Measurements from ENCODE around the gene HTD2.
"Not testable (repeated sequence)": the region's sequence is repeated elsewhere in the genome, so short reads cannot be mapped to it uniquely, and the experiment has no call there.

The HTD2 gene

DNA sequence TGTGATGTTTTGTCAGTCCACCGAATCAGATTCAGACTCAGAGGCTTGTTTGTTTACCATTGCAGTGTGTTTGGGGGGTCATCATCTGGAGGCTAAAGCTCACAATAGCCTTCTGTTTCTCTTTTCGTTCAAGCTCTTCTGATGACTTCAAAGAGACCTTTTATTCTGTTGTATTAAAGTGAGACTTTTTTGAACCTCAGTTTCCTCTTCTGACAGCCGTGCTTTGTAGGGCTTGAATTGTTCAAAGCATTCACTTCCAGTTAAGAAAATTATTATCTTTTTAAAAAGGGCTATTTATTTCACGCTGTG is 27.6 kb downstream of the HTD2 start:
- peak overlapping the region; percentile 92 for H3K4me3 Mint-ChIP-seq
- H3K27me3 Mint-ChIP-seq (ENCODE audit: low read depth, poor library complexity): peaks cover 10% of the 10 kb centered on the region
- TF ChIP-seq, protein P1, sequence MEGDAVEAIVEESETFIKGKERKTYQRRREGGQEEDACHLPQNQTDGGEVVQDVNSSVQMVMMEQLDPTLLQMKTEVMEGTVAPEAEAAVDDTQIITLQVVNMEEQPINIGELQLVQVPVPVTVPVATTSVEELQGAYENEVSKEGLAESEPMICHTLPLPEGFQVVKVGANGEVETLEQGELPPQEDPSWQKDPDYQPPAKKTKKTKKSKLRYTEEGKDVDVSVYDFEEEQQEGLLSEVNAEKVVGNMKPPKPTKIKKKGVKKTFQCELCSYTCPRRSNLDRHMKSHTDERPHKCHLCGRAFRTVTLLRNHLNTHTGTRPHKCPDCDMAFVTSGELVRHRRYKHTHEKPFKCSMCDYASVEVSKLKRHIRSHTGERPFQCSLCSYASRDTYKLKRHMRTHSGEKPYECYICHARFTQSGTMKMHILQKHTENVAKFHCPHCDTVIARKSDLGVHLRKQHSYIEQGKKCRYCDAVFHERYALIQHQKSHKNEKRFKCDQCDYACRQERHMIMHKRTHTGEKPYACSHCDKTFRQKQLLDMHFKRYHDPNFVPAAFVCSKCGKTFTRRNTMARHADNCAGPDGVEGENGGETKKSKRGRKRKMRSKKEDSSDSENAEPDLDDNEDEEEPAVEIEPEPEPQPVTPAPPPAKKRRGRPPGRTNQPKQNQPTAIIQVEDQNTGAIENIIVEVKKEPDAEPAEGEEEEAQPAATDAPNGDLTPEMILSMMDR (IDR thresholded peaks at IDR 0.05): no peak
- H3K9me3 Mint-ChIP-seq: no peaks in the 10 kb centered on the region
- DNase-seq: no peak
- peaks cover 44% of the 10 kb centered on the region for H3K4me1 Mint-ChIP-seq
- H3K27ac Mint-ChIP-seq: no peak overlapping the region
- peaks cover 3% of the 10 kb centered on the region for H3K36me3 Mint-ChIP-seq (ENCODE audit: low read depth)

DNA sequence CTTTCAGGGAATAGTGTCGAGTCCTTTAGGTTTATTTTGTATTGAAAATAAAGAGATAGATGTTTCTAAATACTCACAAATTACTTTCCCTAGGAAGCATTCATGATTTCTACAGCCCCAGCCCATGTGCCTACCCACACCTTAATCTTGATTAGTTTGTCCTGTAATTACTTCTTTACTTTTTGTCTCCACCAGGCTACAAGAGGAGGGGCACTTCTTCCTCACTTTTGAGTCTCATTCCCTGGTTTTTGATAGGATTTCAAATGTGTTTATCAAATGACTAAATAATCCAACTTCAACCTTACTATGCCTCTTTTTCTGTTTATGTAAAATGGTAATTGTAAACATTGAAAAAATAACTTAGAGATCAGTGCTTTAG is 28.2 kb downstream of the HTD2 start:
- peaks cover 43% of the 10 kb centered on the region for H3K4me1 Mint-ChIP-seq
- no peaks in the 10 kb centered on the region for H3K9me3 Mint-ChIP-seq
- peak overlapping the region; percentile 58 for H3K4me3 Mint-ChIP-seq
- peaks cover 9% of the 10 kb centered on the region for H3K27me3 Mint-ChIP-seq (ENCODE audit: low read depth, poor library complexity)
- no peak for DNase-seq
- TF ChIP-seq, protein P1 (IDR thresholded peaks at IDR 0.05): no peak
- H3K36me3 Mint-ChIP-seq (ENCODE audit: low read depth): peaks cover 6% of the 10 kb centered on the region
- no peak overlapping the region for H3K27ac Mint-ChIP-seq

DNA sequence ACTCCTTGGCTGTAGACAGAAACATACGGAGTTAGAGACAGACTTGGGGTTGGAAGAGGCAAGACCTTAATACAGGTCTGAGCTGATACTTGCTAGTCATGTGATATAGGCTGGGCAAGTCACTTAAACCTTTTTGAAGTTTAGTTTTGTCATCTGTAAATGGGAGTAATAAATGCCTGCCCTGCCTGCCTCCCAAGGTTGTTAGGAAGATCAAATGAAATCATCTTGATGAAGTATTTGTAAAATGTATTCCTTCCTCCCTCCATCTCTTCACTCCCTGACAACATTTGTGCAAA is 29.3 kb downstream of the HTD2 start:
- DNase-seq: no peak
- Mint-ChIP-seq H3K4me3 (peak overlapping the region; percentile 0), H3K9me3 (no peaks in the 10 kb centered on the region), H3K27ac (no peak overlapping the region), H3K36me3 (ENCODE audit: low read depth) (peaks cover 6% of the 10 kb centered on the region), H3K27me3 (ENCODE audit: low read depth, poor library complexity) (peaks cover 3% of the 10 kb centered on the region), H3K4me1 (peaks cover 42% of the 10 kb centered on the region)
- TF ChIP-seq, protein P1 (IDR thresholded peaks at IDR 0.05): no peak

DNA sequence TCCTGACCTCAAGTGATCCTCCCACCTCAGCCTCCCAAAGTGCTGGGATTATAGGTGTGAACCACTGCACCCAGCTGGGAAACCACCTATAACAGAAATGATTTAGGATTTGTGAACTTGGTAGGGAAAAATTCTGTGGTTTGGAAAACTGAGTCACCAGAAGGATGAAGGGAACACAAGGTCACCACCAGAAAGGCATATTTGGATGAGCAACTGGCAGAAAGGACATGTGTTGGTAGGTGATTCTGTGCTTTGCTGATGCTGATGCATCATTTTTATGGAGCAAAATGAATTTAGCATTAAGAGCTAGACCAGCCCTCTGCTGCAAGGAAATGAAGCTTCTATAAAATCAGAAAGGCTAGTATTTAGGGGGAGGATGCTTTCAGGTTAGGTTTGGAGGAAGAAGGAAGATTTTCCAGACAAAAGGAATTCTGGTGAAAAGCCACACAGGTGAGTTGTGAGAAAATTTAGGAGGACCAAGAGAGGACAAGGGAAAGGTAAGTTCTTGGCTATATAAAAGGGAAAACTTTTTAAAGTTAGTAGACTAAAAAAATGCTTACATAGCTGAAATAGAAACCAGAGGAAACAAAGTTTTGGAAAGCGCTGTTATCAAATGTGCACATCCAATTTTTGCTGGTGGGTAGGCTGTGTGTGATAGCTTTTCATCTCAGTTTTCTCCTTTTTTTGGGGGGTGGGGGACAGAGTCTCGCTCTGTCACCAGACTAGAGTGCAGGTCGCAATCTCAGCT is 30.0 kb downstream of the HTD2 start:
- H3K27me3 Mint-ChIP-seq (ENCODE audit: low read depth, poor library complexity): no peaks in the 10 kb centered on the region

DNA sequence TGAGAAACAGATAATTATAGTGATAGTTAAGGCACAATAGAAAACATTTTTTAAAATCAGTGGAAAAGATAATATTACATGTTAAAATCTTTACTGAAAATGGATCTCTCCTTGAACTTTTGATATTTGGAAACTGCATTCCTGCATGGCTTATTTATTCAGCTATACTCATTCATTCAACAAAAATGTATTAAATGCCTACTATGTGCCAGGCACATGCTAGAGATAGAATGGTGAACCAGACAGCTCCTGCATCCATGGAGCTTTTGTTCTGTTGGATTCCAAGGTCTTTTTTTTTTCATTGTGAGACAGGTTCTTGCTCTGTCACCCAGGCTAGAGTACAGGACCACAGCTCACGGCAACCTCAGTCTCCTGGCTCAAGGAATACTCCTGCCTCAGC is 30.9 kb downstream of the HTD2 start:
- Mint-ChIP-seq H3K4me1 (peaks cover 28% of the 10 kb centered on the region), H3K36me3 (ENCODE audit: low read depth) (peaks cover 6% of the 10 kb centered on the region), H3K4me3 (no peak overlapping the region), H3K27ac (no peak overlapping the region), H3K27me3 (ENCODE audit: low read depth, poor library complexity) (no peaks in the 10 kb centered on the region), H3K9me3 (no peaks in the 10 kb centered on the region)
- no peak for DNase-seq
- TF ChIP-seq, protein P1 (IDR thresholded peaks at IDR 0.05): no peak

More for the DNA sequence above, 30.0 kb downstream of the HTD2 start:
- H3K4me1 Mint-ChIP-seq: peaks cover 36% of the 10 kb centered on the region
- H3K4me3 Mint-ChIP-seq: no peak overlapping the region
- H3K27ac Mint-ChIP-seq: no peak overlapping the region
- H3K36me3 Mint-ChIP-seq (ENCODE audit: low read depth): peaks cover 6% of the 10 kb centered on the region
- TF ChIP-seq, protein P1 (IDR thresholded peaks at IDR 0.05): no peak
- no peak for DNase-seq
- H3K9me3 Mint-ChIP-seq: no peaks in the 10 kb centered on the region

DNA sequence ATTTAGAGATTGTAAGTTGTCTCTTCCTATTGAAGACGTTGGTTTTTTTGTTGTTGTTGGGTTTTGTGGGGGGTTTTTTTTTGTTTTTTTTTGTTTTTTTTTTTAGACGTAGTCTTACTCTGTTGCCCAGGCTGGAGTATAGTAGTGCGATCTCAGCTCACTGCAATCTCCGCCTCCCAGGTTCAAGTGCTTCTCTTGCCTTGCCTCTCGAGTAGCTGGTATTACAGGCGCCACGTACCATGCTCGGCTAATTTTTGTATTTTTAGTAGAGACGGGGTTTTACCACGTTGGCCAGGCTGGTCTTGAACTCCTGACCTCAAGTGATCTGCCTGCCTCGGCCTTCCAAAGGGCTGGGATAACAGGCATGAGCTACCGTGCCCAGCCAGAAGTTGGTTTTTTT is 32.8 kb downstream of the HTD2 start:
- not testable (repeated sequence) for H3K27ac Mint-ChIP-seq; DNase-seq; H3K36me3 Mint-ChIP-seq (ENCODE audit: low read depth); H3K27me3 Mint-ChIP-seq (ENCODE audit: low read depth, poor library complexity); H3K4me3 Mint-ChIP-seq; H3K9me3 Mint-ChIP-seq
- peaks cover 17% of the 10 kb centered on the region for H3K4me1 Mint-ChIP-seq

Measured in nephron progenitor cell (in vitro differentiated cells).